Uterus (tissue), 2 donors: ENCODE results near the gene NPHP4.

ENCODE experiments used
- POLR2A ChIP-seq, 2 donors: fragments of 450-650 bp; IDR thresholded peaks; one replicate each; pipeline ENCODE4 v1.6.1; 2016; ENCODE audit warnings: antibody characterized with exemption in 2 of 2, mild to moderate bottlenecking in 1 of 2, moderate library complexity in 1 of 2
- TF ChIP-seq, protein P1 (sequence below), 4 experiments: fragments of 200-600 bp in 2 of 4; fragments of 450-650 bp in 2 of 4; sonication (generic) in 2 of 4; IDR thresholded peaks; one replicate each; pipeline ENCODE4 v1.5.1; 2016 to 2019; ENCODE audit warnings: antibody characterized with exemption in 4 of 4, mild to moderate bottlenecking in 2 of 4, moderate library complexity in 1 of 4

DNA sequence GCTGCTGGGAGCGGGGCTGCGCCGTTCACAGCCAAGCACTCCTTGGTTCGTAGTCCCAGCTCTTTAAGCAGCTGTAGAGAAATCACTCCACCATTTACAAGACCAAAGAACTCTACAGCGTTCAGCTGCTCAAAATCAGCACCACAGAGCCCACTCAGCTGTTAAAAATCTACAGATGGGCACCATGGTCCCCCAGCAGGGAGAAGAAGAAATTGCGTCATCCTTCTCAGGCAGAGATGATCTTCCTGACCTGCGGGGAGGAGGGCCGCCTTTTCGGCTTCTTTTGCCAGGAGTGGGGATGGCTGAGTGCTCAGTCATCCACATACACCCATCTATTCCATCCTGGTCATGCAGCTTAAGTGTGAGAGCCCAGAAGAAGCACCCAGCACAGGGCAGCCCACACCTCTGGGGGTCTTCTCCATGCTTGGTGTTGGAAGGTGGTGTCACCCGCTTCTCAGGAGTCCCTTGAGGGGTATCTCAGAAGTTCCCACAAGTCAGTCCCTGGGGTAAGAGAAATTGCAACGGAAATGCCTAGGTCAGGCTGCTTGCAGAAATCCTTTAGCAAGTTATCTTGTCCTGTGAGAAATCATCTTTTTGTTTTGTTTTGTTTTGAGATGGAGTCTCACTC is 163.8 kb downstream of the NPHP4 start:
- no peak for TF ChIP-seq POLR2A (IDR thresholded peaks at IDR 0.05)
- TF ChIP-seq, protein P1, sequence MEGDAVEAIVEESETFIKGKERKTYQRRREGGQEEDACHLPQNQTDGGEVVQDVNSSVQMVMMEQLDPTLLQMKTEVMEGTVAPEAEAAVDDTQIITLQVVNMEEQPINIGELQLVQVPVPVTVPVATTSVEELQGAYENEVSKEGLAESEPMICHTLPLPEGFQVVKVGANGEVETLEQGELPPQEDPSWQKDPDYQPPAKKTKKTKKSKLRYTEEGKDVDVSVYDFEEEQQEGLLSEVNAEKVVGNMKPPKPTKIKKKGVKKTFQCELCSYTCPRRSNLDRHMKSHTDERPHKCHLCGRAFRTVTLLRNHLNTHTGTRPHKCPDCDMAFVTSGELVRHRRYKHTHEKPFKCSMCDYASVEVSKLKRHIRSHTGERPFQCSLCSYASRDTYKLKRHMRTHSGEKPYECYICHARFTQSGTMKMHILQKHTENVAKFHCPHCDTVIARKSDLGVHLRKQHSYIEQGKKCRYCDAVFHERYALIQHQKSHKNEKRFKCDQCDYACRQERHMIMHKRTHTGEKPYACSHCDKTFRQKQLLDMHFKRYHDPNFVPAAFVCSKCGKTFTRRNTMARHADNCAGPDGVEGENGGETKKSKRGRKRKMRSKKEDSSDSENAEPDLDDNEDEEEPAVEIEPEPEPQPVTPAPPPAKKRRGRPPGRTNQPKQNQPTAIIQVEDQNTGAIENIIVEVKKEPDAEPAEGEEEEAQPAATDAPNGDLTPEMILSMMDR (IDR thresholded peaks at IDR 0.05): no peak
